ENCODE measurements around the gene SMAD3. TPM values are rescaled to one million over a fixed set of nuclear protein-coding genes. Genes with fewer than 3 reads are reported as not detected.

Gene SMAD3
- total and polyA plus RNA-seq, 10 of the 15 experiments (the other 5 are each of a cell fraction or from before 2014, with no cell fraction given): 5.6 to 43.2 (median 16.0) TPM

DNA sequence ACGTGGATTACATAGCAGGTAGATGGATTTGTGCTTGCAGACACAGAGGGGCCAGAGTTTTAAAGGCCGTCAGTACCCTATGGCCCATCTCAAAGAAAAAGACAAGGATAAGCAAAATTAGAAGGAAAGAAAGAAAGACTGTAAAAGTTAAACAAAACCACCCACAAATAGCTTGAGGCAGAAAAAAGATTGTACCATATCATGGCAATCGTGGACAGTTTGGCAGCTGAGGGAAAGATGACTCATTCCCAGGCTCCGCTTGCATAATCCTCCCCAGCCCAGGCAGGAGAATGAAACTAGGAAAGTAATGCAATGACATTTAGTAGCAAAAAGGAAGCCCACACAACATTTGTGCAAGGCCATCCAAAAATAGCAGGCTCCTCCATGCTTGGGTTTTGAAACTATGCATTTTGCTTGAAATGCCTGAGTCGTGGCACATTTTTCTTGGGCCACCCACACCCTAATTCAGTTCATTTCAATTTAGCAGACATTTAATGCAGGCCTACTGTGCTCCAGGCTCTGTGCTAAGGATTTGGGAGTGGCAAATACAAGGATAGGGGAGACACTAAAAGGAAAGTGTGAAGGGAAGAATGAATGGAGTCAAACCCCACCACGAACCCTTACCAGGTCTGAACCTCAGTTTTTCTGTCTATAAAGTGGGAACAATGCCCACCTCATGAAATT, 40.9 kb upstream of the SMAD3 start:
- Histone ChIP-seq H3K27ac (ENCODE audit: control insufficient read depth, insufficient read depth) (no peak overlapping the region), H3K4me2 (ENCODE audit: control insufficient read depth, insufficient read depth) (peak overlapping the region; percentile 57), H2AFZ (ENCODE audit: control insufficient read depth, low read depth, low read length) (no peak overlapping the region), H3K9me3 (replicated peaks; ENCODE audit: control insufficient read depth, insufficient read depth, low read length) (no peaks in the 10 kb centered on the region), H3K79me2 (ENCODE audit: control insufficient read depth, insufficient read depth, low read length) (no peaks in the 10 kb centered on the region), H3K27me3 (replicated peaks in 1 of 2; ENCODE audit: control insufficient read depth in 2 of 2, insufficient read depth in 2 of 2, low read length in 1 of 2) (no peaks in the 10 kb centered on the region), H3K9ac (ENCODE audit: control insufficient read depth, insufficient read depth, low read length) (no peak overlapping the region), H3K4me3 (no peak overlapping the region), H4K20me1 (ENCODE audit: control insufficient read depth, insufficient read depth) (no peaks in the 10 kb centered on the region), H3K36me3 (ENCODE audit: control insufficient read depth in 2 of 2, insufficient read depth in 2 of 2, low read length in 1 of 2) (no peaks in the 10 kb centered on the region), H3K4me1 (ENCODE audit: control insufficient read depth, insufficient read depth, low read length) (peaks cover 10% of the 10 kb centered on the region)
- ChIA-PET SMC1A (ENCODE audit: uncharacterized antibody, unreplicated experiment) (interaction anchor here (0.6 kb wide), 1 partner anchor 51 kb away, joined by 3 read pairs; no protein-coding TSS in a partner anchor), RAD21 (ENCODE audit: unreplicated experiment) (no interaction called here), CTCF (interaction anchor here (0.8 kb wide), 1 partner anchor 38 kb away, joined by 3 read pairs; no protein-coding TSS in a partner anchor), POLR2A (no interaction called here)
- no TSS peak for BruUV-seq (replicated peaks)
- FAIRE-seq (no peak), DNase-seq (ENCODE audit: low read depth, low spot score) (peak; percentile 16), ATAC-seq (no peak)
- TF ChIP-seq NFIC (IDR thresholded peaks at IDR 0.05; ENCODE audit: low read depth, low read length) (peak; percentile 51; the same call in 1 of the 2 replicates), RUNX3 (IDR thresholded peaks at IDR 0.05; ENCODE audit: low read length) (peak; percentile 40; the same call in 1 of the 2 replicates), CEBPB (IDR thresholded peaks at IDR 0.05; ENCODE audit: borderline replicate concordance in 1 of 2, low read depth in 2 of 2, low read length in 2 of 2) (peak in 1 of 2 experiments; percentile 72; a peak in 1 of 4 replicates), EED (IDR thresholded peaks at IDR 0.05; ENCODE audit: low read depth) (peak; percentile 90), MEF2A (IDR thresholded peaks at IDR 0.05; ENCODE audit: insufficient read depth, low read depth, low read length) (0 out of 2 replicates have a peak, but pooled peaks have one; percentile 32), IKZF2 (IDR thresholded peaks at IDR 0.05) (0 out of 4 replicates have a peak, but pooled peaks of 1 of the 2 experiments have one; percentile 14), BCL11A (IDR thresholded peaks at IDR 0.05; ENCODE audit: low read depth, low read length) (no peak), FOXK2 (IDR thresholded peaks at IDR 0.05) (no peak), JUNB (IDR thresholded peaks at IDR 0.05) (peak; percentile 29)
- TF ChIP-seq, protein P1, sequence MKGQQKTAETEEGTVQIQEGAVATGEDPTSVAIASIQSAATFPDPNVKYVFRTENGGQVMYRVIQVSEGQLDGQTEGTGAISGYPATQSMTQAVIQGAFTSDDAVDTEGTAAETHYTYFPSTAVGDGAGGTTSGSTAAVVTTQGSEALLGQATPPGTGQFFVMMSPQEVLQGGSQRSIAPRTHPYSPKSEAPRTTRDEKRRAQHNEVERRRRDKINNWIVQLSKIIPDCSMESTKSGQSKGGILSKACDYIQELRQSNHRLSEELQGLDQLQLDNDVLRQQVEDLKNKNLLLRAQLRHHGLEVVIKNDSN (IDR thresholded peaks at IDR 0.05; ENCODE audit: borderline replicate concordance, extremely low read length, insufficient read depth, low read depth, low read length): no peak
- TF ChIP-seq, protein P2, sequence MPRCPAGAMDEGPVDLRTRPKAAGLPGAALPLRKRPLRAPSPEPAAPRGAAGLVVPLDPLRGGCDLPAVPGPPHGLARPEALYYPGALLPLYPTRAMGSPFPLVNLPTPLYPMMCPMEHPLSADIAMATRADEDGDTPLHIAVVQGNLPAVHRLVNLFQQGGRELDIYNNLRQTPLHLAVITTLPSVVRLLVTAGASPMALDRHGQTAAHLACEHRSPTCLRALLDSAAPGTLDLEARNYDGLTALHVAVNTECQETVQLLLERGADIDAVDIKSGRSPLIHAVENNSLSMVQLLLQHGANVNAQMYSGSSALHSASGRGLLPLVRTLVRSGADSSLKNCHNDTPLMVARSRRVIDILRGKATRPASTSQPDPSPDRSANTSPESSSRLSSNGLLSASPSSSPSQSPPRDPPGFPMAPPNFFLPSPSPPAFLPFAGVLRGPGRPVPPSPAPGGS (IDR thresholded peaks at IDR 0.05; ENCODE audit: borderline replicate concordance, insufficient read depth, low read depth, low read length, poor library complexity, severe bottlenecking): no peak
- in situ Hi-C loops (cut with MboI) (no loop called here), intact Hi-C loops (cut with micrococcal nuclease; ENCODE audit: unreplicated experiment) (no loop called here)
- WGBS (ENCODE audit: insufficient coverage, insufficient replicate concordance, low lambda C conversion rate, missing lambda C conversion rate): 62% methylated on average over 6 of the region's 6 CpGs
